Measurements from ENCODE around the gene EHD1. TPM values are rescaled to one million over a fixed set of nuclear protein-coding genes. Genes with fewer than 3 reads are reported as not detected.

The EHD1 gene
- total and polyA plus RNA-seq, 9 of the 15 experiments (the other 6 are each of a cell fraction or from before 2014, with no cell fraction given): 0.46 to 65.0 (median 16.4) TPM

DNA sequence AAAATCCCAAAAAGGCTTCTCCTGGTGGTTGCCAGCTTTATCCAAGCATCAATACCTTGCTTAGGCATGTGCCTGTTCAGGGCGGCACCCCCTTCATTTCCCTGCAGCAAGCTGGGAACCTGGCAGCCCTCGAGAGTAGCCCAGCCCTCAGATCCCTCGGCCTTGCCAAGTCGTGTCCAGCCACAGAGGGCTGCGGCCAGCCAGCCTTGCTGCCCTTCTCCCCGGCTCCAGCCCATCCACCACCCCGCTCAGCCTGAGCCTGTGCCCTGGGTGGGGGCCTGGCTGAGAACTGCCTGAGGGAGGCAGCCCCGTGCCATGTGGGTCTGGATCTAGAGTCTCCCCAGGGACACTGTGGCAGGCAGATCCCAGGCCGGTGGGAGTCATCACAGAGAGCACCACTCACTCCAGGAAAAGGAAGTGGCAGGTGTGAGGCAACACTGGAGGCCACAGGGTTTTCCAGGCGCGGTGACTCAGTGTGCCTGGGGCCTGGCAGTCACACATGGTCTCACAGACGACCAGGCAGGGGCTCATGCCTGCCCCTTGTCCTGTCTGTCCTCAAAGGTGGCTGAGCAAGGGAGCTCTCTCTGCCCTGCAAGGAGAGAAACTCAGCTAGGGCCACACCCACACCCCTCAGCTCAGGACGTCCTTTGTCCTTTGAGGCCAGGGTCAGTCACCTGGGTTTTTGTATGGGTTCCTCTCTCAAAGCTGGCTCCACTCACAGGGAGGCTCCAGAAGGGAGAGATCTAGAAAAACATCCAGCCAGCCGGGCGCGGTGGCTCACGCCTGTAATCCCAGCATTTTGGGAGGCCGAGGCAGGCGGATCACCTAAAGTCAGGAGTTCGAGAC lies 21.8 kb downstream of the EHD1 start (continued):
- TF ChIP-seq, protein P1, sequence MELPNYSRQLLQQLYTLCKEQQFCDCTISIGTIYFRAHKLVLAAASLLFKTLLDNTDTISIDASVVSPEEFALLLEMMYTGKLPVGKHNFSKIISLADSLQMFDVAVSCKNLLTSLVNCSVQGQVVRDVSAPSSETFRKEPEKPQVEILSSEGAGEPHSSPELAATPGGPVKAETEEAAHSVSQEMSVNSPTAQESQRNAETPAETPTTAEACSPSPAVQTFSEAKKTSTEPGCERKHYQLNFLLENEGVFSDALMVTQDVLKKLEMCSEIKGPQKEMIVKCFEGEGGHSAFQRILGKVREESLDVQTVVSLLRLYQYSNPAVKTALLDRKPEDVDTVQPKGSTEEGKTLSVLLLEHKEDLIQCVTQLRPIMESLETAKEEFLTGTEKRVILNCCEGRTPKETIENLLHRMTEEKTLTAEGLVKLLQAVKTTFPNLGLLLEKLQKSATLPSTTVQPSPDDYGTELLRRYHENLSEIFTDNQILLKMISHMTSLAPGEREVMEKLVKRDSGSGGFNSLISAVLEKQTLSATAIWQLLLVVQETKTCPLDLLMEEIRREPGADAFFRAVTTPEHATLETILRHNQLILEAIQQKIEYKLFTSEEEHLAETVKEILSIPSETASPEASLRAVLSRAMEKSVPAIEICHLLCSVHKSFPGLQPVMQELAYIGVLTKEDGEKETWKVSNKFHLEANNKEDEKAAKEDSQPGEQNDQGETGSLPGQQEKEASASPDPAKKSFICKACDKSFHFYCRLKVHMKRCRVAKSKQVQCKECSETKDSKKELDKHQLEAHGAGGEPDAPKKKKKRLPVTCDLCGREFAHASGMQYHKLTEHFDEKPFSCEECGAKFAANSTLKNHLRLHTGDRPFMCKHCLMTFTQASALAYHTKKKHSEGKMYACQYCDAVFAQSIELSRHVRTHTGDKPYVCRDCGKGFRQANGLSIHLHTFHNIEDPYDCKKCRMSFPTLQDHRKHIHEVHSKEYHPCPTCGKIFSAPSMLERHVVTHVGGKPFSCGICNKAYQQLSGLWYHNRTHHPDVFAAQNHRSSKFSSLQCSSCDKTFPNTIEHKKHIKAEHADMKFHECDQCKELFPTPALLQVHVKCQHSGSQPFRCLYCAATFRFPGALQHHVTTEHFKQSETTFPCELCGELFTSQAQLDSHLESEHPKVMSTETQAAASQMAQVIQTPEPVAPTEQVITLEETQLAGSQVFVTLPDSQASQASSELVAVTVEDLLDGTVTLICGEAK (IDR thresholded peaks at IDR 0.05): 0 out of 2 replicates have a peak, but pooled peaks have one; percentile 21
- TF ChIP-seq, protein P1 (CRISPR knock-in tag; IDR thresholded peaks at IDR 0.05): no peak
- no peak for TF ChIP-seq HEY1 (CRISPR knock-in tag; IDR thresholded peaks at IDR 0.05; ENCODE audit: borderline replicate concordance)
- TF ChIP-seq, protein P2, sequence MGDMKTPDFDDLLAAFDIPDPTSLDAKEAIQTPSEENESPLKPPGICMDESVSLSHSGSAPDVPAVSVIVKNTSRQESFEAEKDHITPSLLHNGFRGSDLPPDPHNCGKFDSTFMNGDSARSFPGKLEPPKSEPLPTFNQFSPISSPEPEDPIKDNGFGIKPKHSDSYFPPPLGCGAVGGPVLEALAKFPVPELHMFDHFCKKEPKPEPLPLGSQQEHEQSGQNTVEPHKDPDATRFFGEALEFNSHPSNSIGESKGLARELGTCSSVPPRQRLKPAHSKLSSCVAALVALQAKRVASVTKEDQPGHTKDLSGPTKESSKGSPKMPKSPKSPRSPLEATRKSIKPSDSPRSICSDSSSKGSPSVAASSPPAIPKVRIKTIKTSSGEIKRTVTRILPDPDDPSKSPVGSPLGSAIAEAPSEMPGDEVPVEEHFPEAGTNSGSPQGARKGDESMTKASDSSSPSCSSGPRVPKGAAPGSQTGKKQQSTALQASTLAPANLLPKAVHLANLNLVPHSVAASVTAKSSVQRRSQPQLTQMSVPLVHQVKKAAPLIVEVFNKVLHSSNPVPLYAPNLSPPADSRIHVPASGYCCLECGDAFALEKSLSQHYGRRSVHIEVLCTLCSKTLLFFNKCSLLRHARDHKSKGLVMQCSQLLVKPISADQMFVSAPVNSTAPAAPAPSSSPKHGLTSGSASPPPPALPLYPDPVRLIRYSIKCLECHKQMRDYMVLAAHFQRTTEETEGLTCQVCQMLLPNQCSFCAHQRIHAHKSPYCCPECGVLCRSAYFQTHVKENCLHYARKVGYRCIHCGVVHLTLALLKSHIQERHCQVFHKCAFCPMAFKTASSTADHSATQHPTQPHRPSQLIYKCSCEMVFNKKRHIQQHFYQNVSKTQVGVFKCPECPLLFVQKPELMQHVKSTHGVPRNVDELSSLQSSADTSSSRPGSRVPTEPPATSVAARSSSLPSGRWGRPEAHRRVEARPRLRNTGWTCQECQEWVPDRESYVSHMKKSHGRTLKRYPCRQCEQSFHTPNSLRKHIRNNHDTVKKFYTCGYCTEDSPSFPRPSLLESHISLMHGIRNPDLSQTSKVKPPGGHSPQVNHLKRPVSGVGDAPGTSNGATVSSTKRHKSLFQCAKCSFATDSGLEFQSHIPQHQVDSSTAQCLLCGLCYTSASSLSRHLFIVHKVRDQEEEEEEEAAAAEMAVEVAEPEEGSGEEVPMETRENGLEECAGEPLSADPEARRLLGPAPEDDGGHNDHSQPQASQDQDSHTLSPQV (IDR thresholded peaks at IDR 0.05): peak; percentile 64; the same call in 1 of the 2 replicates

Measured in K562 (cell line).